ENCODE data around the gene RGS6.

DNA sequence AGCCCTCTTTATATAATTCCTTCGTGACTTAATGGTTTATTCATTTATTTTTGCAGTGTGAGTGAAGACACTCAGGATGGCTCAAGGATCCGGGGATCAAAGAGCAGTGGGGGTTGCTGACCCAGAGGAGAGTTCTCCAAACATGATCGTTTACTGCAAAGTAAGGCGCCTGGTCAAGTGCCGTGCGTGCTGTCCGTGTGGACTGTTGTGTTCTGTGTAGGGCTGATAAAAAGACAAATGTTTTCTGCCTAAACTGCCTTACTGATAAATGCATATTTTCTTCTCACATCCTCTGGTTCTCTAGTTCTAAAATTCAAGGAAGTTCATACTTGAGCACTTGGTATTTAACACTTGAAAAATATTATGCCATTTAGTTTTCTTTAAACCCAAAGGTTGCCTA is 32.5 kb downstream of the RGS6 start:
- TF ChIP-seq, protein P1, sequence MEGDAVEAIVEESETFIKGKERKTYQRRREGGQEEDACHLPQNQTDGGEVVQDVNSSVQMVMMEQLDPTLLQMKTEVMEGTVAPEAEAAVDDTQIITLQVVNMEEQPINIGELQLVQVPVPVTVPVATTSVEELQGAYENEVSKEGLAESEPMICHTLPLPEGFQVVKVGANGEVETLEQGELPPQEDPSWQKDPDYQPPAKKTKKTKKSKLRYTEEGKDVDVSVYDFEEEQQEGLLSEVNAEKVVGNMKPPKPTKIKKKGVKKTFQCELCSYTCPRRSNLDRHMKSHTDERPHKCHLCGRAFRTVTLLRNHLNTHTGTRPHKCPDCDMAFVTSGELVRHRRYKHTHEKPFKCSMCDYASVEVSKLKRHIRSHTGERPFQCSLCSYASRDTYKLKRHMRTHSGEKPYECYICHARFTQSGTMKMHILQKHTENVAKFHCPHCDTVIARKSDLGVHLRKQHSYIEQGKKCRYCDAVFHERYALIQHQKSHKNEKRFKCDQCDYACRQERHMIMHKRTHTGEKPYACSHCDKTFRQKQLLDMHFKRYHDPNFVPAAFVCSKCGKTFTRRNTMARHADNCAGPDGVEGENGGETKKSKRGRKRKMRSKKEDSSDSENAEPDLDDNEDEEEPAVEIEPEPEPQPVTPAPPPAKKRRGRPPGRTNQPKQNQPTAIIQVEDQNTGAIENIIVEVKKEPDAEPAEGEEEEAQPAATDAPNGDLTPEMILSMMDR (IDR thresholded peaks at IDR 0.05): no peak
- TF ChIP-seq POLR2A (IDR thresholded peaks at IDR 0.05) (no peak), POLR2AphosphoS5 (IDR thresholded peaks at IDR 0.05) (no peak)

All from breast epithelium (tissue), 3 donors.